EH (cell line): Measurements from ENCODE around the gene NAXD.
"Not testable (repeated sequence)": the region's sequence is repeated elsewhere in the genome, so short reads cannot be mapped to it uniquely, and the experiment has no call there.

Experiments used
- DNase-seq: peaks from one replicate; pipeline ENCODE4 v3.0.0-alpha.2; 2015; ENCODE audit warnings: low read depth

NAXD gene

GRCh38 chr13:110628952-110629701 lies 13.8 kb downstream of the NAXD start:
- DNase-seq, result no peak

- DNase-seq, result no peak
Measured at GRCh38 chr13:110629735-110630134, 14.4 kb downstream of the NAXD start.

GRCh38 chr13:110630566-110631119 lies 15.3 kb downstream of the NAXD start:
- no peak for DNase-seq

GRCh38 chr13:110632255-110632654 lies 16.9 kb downstream of the NAXD start:
- DNase-seq, result not testable (repeated sequence)

- no peak for DNase-seq
Measured at GRCh38 chr13:110633776-110634175, 18.4 kb downstream of the NAXD start.

GRCh38 chr13:110634558-110634957 lies 19.2 kb downstream of the NAXD start:
- DNase-seq, result peak; percentile 83

- DNase-seq, result no peak
Measured at GRCh38 chr13:110635405-110636002, 20.2 kb downstream of the NAXD start.

GRCh38 chr13:110636053-110636475 lies 20.7 kb downstream of the NAXD start:
- no peak for DNase-seq

- DNase-seq, result no peak
Measured at GRCh38 chr13:110636701-110637201, 21.4 kb downstream of the NAXD start.

- DNase-seq, result no peak
Measured at GRCh38 chr13:110637275-110637674, 21.9 kb downstream of the NAXD start.

- DNase-seq, result no peak
Measured at GRCh38 chr13:110637747-110638146, 22.4 kb downstream of the NAXD start.

- DNase-seq, result no peak
Measured at GRCh38 chr13:110638257-110638656, 22.9 kb downstream of the NAXD start.

GRCh38 chr13:110638814-110639806 lies 23.8 kb downstream of the NAXD start:
- no peak for DNase-seq

- no peak for DNase-seq
Measured at GRCh38 chr13:110639935-110640334, 24.6 kb downstream of the NAXD start.

GRCh38 chr13:110640591-110641029 lies 25.3 kb downstream of the NAXD start:
- peak; percentile 19 for DNase-seq

- DNase-seq, result no peak
Measured at GRCh38 chr13:110641055-110642015, 26.0 kb downstream of the NAXD start.

GRCh38 chr13:110642291-110642981 lies 27.1 kb downstream of the NAXD start:
- no peak for DNase-seq

- no peak for DNase-seq
Measured at GRCh38 chr13:110643324-110643723, 28.0 kb downstream of the NAXD start.

- no peak for DNase-seq
Measured at GRCh38 chr13:110643768-110644421, 28.6 kb downstream of the NAXD start.
